Measurements from ENCODE around the gene PLEKHA7.
"Not testable (repeated sequence)": the region's sequence is repeated elsewhere in the genome, so short reads cannot be mapped to it uniquely, and the experiment has no call there.

Gene PLEKHA7

GRCh38 chr11:16975906-16976305 is 38.3 kb downstream of the PLEKHA7 start:
- no peak for DNase-seq

DNA sequence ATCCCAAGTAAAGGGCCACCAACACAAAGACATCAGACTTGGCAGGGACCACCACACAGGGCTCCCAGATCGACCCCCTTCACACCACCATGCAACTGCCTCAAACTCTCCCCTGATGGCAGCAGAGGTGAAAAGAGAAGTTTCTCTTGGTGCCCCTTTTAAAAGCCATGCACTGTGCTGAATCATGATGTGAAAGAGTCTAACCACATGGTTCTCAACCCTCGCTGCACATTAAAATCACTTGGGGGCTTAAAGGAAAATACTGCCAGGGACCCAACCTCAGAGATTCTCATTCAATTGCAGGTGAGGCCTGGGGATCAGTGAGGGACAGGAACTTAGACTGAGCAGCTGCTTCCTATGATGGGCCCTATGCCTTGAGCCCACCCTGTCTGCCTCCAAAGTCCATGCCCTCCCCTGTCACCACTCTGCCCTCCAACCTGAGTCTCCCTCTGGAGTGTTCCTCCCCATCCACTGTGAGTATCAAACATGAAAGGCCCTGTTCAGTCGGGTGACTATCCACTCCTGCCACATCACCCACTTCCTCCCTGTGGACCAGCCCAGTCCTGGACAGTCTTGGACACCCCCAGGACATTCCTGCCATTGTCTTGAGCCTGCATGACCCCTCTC is 40.8 kb downstream of the PLEKHA7 start:
- peak; percentile 28 for DNase-seq

GRCh38 chr11:16969010-16969999 is 44.9 kb downstream of the PLEKHA7 start:
- DNase-seq: no peak

GRCh38 chr11:16968196-16968595 is 46.0 kb downstream of the PLEKHA7 start:
- no peak for DNase-seq

DNA sequence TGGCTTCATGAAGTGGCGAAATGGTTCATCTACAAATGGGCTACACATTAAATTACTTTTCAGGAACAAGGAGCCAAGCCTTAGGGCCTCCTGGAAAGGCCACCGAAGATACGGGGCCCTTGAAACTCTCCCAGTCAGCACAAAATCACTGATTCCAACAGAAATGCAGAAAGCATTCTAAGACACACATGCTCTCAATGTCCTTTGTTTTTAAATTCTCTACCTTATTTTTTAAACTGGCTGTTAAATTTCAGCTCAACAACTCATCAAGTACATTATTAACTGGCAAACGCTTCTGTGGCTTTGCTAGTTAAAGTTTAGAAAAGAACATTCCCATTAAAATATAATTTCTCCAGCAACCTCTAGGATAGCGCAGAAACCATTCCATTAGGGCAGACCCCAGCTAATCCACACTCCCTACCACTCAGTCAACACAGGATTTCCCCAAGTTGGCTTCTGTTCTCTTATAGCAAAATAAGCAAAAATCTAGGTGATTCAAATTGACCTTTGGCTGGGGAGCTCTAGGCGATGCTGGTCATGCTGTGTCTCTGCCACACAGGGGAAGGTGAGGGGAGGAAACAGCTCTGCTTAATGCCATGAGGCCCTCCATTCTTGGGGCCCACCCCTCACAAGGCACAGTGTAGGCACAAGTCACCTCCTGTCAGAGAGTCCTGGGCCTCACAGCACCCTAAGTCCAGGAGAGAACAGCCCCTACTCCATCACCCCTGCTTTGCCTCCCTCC is 47.1 kb downstream of the PLEKHA7 start:
- no peak for DNase-seq

DNA sequence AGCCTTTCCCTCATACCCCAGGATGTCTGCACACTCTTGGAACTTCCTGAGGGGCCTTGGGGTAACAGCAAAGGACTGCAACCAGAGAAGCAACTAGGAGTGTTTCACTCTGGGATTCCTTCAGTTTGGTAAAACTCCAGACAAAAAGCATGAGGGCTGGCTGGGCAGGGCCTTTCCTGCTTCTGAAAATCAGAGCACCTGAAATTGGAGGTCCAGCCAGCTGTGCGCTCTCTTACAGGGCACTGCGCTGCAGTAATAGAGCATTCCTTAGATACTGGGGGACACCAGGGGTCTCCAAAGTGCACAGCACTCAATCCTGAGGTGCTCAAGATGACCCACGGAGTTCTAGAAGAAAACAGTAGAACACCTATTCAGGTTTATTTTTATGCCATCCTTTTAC is 49.7 kb downstream of the PLEKHA7 start:
- no peak for DNase-seq

- DNase-seq: no peak
These were observed 50.8 kb downstream of the PLEKHA7 start for GRCh38 chr11:16963316-16963876.

DNA sequence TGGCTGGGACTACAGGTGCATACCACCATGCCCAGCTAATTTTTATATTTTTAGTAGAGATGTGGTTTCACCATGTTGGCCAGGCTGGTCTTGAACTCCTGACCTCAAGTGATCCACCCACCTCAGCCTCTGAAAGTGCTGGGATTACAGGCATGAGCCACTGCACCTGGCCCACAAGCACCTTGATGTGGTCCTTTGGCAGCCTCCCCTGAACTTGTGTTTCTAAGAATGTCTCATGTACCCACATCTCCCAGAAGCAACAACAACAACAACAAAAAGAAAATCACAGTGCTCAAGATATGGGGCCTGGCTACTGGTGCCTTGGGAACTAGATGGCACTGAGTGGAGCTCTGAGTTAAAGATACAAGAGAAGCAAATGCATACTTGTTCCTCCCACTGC is 51.6 kb downstream of the PLEKHA7 start:
- DNase-seq: not testable (repeated sequence)

- peak; percentile 73 for DNase-seq
These were observed 52.1 kb downstream of the PLEKHA7 start for GRCh38 chr11:16962146-16962545.

- DNase-seq: no peak
These were observed 54.0 kb downstream of the PLEKHA7 start for GRCh38 chr11:16960250-16960649.

GRCh38 chr11:16959602-16960001 is 54.6 kb downstream of the PLEKHA7 start:
- no peak for DNase-seq

- no peak for DNase-seq
These were observed 55.4 kb downstream of the PLEKHA7 start for GRCh38 chr11:16958833-16959232.

GRCh38 chr11:16956538-16957153 is 57.6 kb downstream of the PLEKHA7 start:
- no peak for DNase-seq

DNA sequence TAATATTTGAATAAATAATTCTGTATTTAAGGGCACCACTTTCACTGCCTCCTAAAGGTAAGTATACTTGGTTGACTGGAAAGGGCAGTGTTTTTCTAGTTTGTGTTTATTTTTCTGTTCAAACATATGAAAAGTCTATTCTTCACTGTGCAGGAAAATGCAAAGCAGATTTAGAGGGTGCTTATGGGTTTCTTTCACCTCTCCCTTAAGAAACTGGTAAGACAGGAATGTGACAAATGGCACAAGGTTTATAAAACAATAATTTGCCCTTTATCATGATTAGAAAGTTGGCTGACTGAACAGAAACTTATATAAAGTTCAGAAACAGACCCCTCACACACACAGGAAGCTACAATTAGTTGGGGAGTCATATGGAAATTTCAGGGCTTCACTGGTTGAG is 60.6 kb downstream of the PLEKHA7 start:
- no peak for DNase-seq

DNA sequence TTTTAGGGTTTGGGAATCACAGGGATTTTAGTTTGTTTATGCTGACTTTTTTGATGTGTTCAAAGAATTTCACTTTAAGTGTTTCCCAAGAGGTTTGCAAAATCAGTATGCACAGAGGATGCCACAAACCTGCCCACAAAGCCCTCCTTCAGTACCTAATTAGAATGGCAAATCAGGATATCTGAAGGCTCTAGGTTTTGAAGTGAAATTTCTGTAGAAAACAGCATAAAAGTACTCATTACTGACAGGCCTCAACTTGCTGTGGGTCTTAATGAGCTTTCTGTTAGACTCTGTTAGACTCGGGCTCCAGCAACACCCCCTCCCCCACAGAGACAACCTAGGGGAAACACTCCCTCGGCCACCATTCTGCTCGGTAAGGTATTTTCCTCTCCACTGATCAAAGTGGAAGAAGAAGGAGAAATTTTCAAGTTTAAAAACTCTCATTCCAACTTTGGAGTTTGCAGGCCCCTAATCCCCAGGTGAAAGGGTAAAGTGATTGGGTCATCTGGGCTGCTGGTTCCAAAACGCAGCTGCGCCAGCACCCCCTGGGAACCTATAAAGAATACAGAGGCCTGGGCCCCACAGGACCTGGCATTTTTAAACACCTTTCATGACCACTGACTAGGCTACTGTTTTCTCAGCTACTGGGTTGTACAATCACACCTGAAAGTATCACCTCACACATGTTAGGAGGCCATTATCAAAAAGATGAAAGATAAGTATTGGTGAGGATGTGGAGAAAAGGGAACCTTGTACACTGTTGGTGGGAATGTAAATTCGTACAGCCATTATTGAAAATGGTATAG is 67.5 kb downstream of the PLEKHA7 start:
- DNase-seq: no peak

GRCh38 chr11:16945671-16946469 is 68.3 kb downstream of the PLEKHA7 start:
- DNase-seq: peak; percentile 82

- no peak for DNase-seq
These were observed 71.3 kb downstream of the PLEKHA7 start for GRCh38 chr11:16942911-16943310.

DNA sequence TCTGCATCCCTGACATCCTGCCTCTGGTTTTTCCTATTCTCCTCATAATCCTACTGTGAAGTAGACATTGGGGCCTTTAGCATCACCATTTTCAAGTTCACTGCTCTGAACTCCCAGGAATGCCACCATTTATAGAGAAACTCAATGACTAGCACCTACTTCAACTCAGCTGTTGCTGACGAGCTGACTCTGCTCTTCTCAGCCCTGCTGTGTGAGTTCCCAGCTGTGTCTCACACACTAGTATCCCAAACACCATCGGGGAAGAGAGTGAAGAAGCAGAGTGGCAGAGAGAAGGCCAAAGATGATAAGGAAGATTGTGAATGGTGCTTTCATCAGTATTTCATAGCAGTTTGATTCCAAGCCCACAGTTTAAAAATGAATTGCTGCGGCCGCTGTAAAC is 71.9 kb downstream of the PLEKHA7 start:
- no peak for DNase-seq

- DNase-seq: no peak
These were observed 72.3 kb downstream of the PLEKHA7 start for GRCh38 chr11:16941935-16942334.

DNA sequence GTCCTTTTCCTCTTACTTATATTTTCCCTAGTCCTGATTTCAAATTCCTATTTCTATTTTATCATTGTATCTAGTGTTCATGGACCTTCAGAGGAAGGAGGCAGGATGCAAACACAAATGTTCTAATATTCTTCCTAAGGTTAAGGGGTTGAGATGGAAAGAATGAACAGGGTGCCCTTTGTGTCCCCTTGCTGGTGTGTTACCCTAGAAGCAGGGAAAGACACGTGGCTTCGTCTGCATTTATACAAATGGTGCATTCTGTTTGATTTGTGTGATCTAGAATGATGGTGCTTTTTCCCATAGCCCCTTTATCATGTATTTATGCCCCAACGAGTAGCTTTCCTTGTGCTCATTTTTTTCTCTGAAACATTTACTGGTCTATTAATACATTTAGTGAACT is 76.2 kb downstream of the PLEKHA7 start:
- DNase-seq: no peak

GRCh38 chr11:16936643-16937042 is 77.6 kb downstream of the PLEKHA7 start:
- no peak for DNase-seq
